K562 (cell line): ENCODE measurements around the gene COX20. TPM values are rescaled to one million over a fixed set of nuclear protein-coding genes. Genes with fewer than 3 reads are reported as not detected.

ENCODE experiments used
- C11orf30 ChIP-seq: fragments of 450-650 bp; IDR thresholded peaks from 2 replicates; pipeline ENCODE4 v1.6.1; 2016; ENCODE audit warnings: low read depth, mild to moderate bottlenecking
- ELF1 ChIP-seq: fragments of 200-800 bp; sonication (Bioruptor generic); IDR thresholded peaks from 2 replicates; pipeline ENCODE4 v1.6.1; 2016; ENCODE audit warnings: missing genetic modification characterization, missing compliant biosample characterization
- ETV5 ChIP-seq: sonication (generic); formaldehyde crosslinking; IDR thresholded peaks from 2 replicates; pipeline ENCODE4 v1.4.0; 2020; ENCODE audit warnings: low read depth, mild to moderate bottlenecking, missing genetic modification reagents
- GABPA ChIP-seq: fragments of 200-800 bp; sonication (Bioruptor generic); conservative IDR thresholded peaks from 2 replicates; pipeline ENCODE4 v1.6.1; 2016; ENCODE audit warnings: low read depth, missing genetic modification characterization, missing compliant biosample characterization
- HDAC1 ChIP-seq, 2 experiments: fragments of 450-650 bp; IDR thresholded peaks; 2 replicates each; pipeline ENCODE4 v1.6.1; 2016 to 2017; ENCODE audit warnings: inconsistent platforms in 1 of 2, mild to moderate bottlenecking in 1 of 2, moderate library complexity in 1 of 2
- HLTF ChIP-seq: fragments of 450-650 bp; IDR thresholded peaks from 2 replicates; pipeline ENCODE4 v1.6.1; 2016
- ILF3 ChIP-seq: fragments of 450-650 bp; IDR thresholded peaks from 2 replicates; pipeline ENCODE4 v1.6.1; 2018; ENCODE audit warnings: antibody characterized with exemption, mild to moderate bottlenecking, moderate library complexity, borderline replicate concordance
- NFE2 ChIP-seq: IDR thresholded peaks from 2 replicates; pipeline ENCODE4 v1.6.1; 2014; ENCODE audit warnings: antibody characterized with exemption, low read depth
- NR4A1 ChIP-seq, 2 experiments: fragments of 250-450 bp in 1 of 2; fragments of 450-650 bp in 1 of 2; sonication (Bioruptor Pico) in 1 of 2; IDR thresholded peaks; 2 replicates each; pipeline versions ENCODE4 v1.4.0 to v1.6.1; 2016 to 2020; ENCODE audit warnings: mild to moderate bottlenecking in 2 of 2, missing compliant biosample characterization in 1 of 2, missing genetic modification characterization in 1 of 2, moderate library complexity in 1 of 2
- PCBP2 ChIP-seq: fragments of 200-400 bp; formaldehyde crosslinking; IDR thresholded peaks from 2 replicates; pipeline ENCODE4 v1.6.1; 2018; ENCODE audit warnings: low read length, low read depth, mild to moderate bottlenecking, moderate library complexity; ENCODE audit not compliant: poor library complexity, severe bottlenecking
- PRPF4 ChIP-seq: fragments of 200-400 bp; formaldehyde crosslinking; IDR thresholded peaks from one replicate; pipeline ENCODE4 v1.6.1; 2017; ENCODE audit warnings: low read length, low read depth, mild to moderate bottlenecking; ENCODE audit not compliant: insufficient read depth, poor library complexity, severe bottlenecking
- PTBP1 ChIP-seq: fragments of 200-400 bp; formaldehyde crosslinking; IDR thresholded peaks from 2 replicates; pipeline ENCODE4 v1.6.1; 2017; ENCODE audit warnings: low read depth, low read length
- RNF2 ChIP-seq: sonication (generic); IDR thresholded peaks from 2 replicates; pipeline ENCODE4 v1.6.1; 2016
- SMAD2 ChIP-seq: fragments of 150-350 bp; IDR thresholded peaks from 2 replicates; pipeline ENCODE4 v1.6.1; 2014; ENCODE audit warnings: low read depth, mild to moderate bottlenecking, low read length
- SMARCA5 ChIP-seq: fragments of 450-650 bp; IDR thresholded peaks from 2 replicates; pipeline ENCODE4 v1.6.1; 2016
- SRSF1 ChIP-seq: fragments of 200-400 bp; formaldehyde crosslinking; IDR thresholded peaks from 2 replicates; pipeline ENCODE4 v1.6.1; 2017; ENCODE audit warnings: mild to moderate bottlenecking, low read depth, low read length, moderate library complexity
- ZNF184 ChIP-seq: sonication (generic); formaldehyde crosslinking; IDR thresholded peaks from 2 replicates; pipeline ENCODE4 v1.5.0; 2020; ENCODE audit warnings: missing genetic modification reagents
- ZNF436 ChIP-seq: fragments of 250-450, 450-650 bp; sonication (Bioruptor Pico); formaldehyde crosslinking; IDR thresholded peaks from 2 replicates; pipeline ENCODE4 v1.7.0; 2020; ENCODE audit warnings: mild to moderate bottlenecking
- ZNF75A ChIP-seq: fragments of 450-650 bp; formaldehyde crosslinking; IDR thresholded peaks from 2 replicates; pipeline ENCODE4 v1.4.0; 2020; ENCODE audit warnings: mild to moderate bottlenecking
- ZNF76 ChIP-seq: fragments of 250-450 bp; sonication (Bioruptor Pico); IDR thresholded peaks from 2 replicates; pipeline ENCODE4 v1.4.0; 2020; ENCODE audit warnings: mild to moderate bottlenecking, moderate library complexity, borderline replicate concordance
- polyA plus RNA-seq, 8 experiments: library from polyadenylated mRNA; depleted of rRNA in 4 of 8; stranded (reverse) in 5 of 8; unstranded in 3 of 8; fragments of >200 nt; fragmentation: Nextera tagmentation in 2 of 8; fragmentation: Illumina TruSeq in 1 of 8; extraction: Ambion mirVana in 2 of 8; extraction: Trizol in 1 of 8; gene quantifications; 2 replicates each; pipeline versions ENCODE4 v1.2.1 to v1.2.3, GENCODE V29; 2011 to 2014; ENCODE audit warnings: inconsistent platforms in 1 of 8, missing spikeins in 1 of 8
- total RNA-seq, 7 experiments: library from RNA; depleted of rRNA in 6 of 7; stranded (reverse); fragments of >200 nt in 6 of 7; fragmentation: Illumina TruSeq in 2 of 7; extraction: Trizol in 2 of 7; gene quantifications; 2 replicates each; pipeline versions ENCODE4 v1.2.1 to v1.2.3, GENCODE V29; 2011 to 2021; ENCODE audit warnings: low replicate concordance in 1 of 7
- TF ChIP-seq, protein P1 (sequence below): fragments of 250-450 bp; sonication (Bioruptor Pico); IDR thresholded peaks from 2 replicates; pipeline ENCODE4 v1.5.0; 2021; ENCODE audit warnings: mild to moderate bottlenecking, moderate library complexity
- TF ChIP-seq, protein P2 (sequence below): sonication (generic); formaldehyde crosslinking; IDR thresholded peaks from 2 replicates; pipeline ENCODE4 v1.8.0; 2022; ENCODE audit warnings: mild to moderate bottlenecking, missing genetic modification reagents, borderline replicate concordance
- TF ChIP-seq, protein P3 (sequence below): fragments of 450-650 bp; IDR thresholded peaks from 2 replicates; pipeline ENCODE4 v1.6.1; 2016; ENCODE audit warnings: low read depth, mild to moderate bottlenecking, moderate library complexity

COX20 gene
- total and polyA plus RNA-seq, 9 of the 15 experiments (the other 6 are each of a cell fraction or from before 2014, with no cell fraction given), result 41.5 to 192 (median 84.3) TPM

DNA sequence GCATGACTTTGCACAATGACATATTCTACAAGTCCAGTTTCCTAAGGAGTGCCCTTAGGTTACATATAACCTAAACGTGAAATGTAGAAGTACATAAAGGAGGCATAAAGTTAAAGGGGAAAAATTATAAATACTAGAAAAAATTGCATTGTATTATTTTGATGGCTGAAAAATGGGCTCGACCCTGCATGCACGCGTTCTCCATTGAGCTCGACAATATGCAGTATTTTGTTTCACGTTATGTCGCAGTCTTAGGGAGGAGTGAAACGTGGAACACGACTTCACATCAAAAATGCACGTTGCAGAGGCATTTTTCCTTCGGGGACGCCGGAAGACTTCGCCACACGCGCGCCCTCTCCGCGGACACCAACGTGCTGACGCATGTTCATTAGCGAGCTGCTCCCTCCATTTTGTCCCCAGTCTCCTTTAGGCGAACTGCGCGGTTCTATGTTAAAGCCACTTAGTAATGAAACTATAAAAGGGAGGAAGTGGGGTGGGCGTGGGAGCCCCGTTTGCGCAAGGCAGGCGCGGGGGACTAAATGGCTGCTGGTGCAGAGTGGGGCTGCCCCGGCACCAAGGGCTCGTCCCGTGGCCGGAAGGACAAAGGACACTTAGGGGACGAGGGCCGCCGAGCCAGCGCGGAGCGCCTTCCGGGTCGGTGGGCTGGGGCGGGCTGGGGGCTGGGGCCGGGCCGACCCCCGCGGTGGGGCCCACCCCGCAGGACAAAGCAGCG lies 749 bp upstream of the COX20 start (continued):
- TF ChIP-seq, protein P1, sequence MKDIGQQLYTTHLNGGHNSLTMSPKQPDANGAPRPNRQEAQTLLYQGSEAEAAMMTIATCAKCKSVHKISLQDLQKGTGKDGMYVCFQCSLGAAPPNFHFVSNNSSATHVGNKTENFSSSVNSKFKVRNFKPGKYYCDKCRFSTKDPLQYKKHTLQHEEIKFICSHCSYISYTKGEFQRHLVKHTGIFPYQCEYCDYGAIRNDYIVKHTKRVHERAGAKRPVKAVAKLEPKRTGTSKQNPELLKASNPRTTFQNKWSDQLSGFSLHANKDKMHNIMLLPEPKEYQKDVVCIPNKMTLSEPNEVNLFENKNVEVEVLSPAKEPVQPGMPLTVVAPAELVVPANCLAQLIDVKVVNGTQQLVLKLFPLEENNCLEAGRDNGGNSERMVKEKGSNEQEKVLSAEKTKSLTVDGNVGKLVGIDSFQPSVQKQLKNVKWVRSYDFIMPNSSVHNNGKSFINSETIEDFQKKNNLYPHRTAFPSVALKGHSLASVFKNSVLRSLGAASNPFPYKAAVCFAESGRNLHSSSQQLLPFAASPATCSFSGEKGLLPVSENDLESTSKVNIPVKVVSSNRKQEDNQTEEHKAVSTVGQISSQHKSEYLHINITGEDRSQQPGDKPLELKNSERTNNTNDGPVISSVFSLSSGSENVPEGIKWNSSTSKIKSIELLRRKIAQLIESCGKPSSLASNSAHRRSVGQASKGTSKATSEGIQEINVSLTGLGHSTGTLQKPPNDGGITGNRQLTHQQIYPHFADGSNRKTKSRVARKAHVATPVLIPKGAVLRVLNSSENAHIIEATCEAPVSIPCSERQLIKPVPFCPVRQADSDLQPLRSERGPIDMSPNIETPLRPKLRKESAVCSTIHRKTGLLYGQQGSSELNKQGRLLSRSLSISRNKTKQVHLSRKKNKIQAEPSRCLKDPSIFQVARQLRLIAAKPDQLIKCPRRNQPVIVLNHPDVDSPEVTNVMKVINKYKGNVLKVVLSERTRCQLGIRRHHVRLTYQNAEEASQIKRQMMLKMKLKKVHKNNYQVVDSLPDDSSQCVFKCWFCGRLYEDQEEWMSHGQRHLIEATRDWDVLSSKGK (CRISPR knock-in tag), result no peak
- TF ChIP-seq NFE2 (peak; percentile 95), ZNF436 (no peak), NR4A1 (CRISPR knock-in tag; IDR thresholded peaks at IDR 0.05) (no peak; the same call in 1 of the 2 replicates), NR4A1 (tag; IDR thresholded peaks at IDR 0.05) (peak; percentile 73), HDAC1 (IDR thresholded peaks at IDR 0.05) (no peak; a peak in 1 of 4 replicates), PRPF4 (peak; percentile 27), ZNF76 (no peak), GABPA (peak; percentile 87), C11orf30 (peak; percentile 94), ILF3 (no peak), PCBP2 (no peak), ZNF75A (CRISPR knock-in tag) (no peak), ELF1 (tag) (peak; percentile 96), SRSF1 (no peak), PTBP1 (no peak), ZNF184 (CRISPR knock-in tag) (no peak), RNF2 (peak; percentile 72), SMAD2 (no peak), SMARCA5 (no peak), HLTF (no peak), ETV5 (CRISPR knock-in tag) (peak; percentile 93)
- TF ChIP-seq, protein P2, sequence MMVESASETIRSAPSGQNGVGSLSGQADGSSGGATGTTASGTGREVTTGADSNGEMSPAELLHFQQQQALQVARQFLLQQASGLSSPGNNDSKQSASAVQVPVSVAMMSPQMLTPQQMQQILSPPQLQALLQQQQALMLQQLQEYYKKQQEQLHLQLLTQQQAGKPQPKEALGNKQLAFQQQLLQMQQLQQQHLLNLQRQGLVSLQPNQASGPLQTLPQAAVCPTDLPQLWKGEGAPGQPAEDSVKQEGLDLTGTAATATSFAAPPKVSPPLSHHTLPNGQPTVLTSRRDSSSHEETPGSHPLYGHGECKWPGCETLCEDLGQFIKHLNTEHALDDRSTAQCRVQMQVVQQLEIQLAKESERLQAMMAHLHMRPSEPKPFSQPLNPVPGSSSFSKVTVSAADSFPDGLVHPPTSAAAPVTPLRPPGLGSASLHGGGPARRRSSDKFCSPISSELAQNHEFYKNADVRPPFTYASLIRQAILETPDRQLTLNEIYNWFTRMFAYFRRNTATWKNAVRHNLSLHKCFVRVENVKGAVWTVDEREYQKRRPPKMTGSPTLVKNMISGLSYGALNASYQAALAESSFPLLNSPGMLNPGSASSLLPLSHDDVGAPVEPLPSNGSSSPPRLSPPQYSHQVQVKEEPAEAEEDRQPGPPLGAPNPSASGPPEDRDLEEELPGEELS (CRISPR knock-in tag), result peak; percentile 89
- TF ChIP-seq, protein P3, sequence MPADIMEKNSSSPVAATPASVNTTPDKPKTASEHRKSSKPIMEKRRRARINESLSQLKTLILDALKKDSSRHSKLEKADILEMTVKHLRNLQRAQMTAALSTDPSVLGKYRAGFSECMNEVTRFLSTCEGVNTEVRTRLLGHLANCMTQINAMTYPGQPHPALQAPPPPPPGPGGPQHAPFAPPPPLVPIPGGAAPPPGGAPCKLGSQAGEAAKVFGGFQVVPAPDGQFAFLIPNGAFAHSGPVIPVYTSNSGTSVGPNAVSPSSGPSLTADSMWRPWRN, result no peak; the same call in 1 of the 2 replicates
